ENCODE measurements around the gene NOC4L. TPM values are rescaled to one million over a fixed set of nuclear protein-coding genes. Genes with fewer than 3 reads are reported as not detected.

Gene NOC4L
- total RNA-seq, 1 experiment from 2014 or later: 10.4 TPM

GRCh38 chr12:132137483-132138125, 6.7 kb upstream of the NOC4L start:
- Histone ChIP-seq H3K9me3 (ENCODE audit: low read length) (no peaks in the 10 kb centered on the region), H3K4me1 (ENCODE audit: low read length) (peaks cover 22% of the 10 kb centered on the region), H3K36me3 (ENCODE audit: insufficient read depth, low read length) (0 out of 2 replicates have a peak, but pooled peaks cover 3% of the 10 kb centered on the region), H3K9ac (ENCODE audit: low read length) (peak overlapping the region; percentile 25), H3K27me3 (ENCODE audit: low read length) (no peaks in the 10 kb centered on the region), H4K20me1 (ENCODE audit: insufficient read depth, low read depth, low read length) (peaks cover 10% of the 10 kb centered on the region), H3K9me2 (replicated peaks; ENCODE audit: insufficient read depth, low read length) (no peaks in the 10 kb centered on the region), H3K27ac (ENCODE audit: low read length) (peak overlapping the region; percentile 72), H3K4me3 (ENCODE audit: low read length) (no peak overlapping the region), H3K4me2 (ENCODE audit: low read depth, low read length, poor library complexity, severe bottlenecking) (no peak overlapping the region), H2AFZ (ENCODE audit: low read length) (no peak overlapping the region), H3K79me2 (ENCODE audit: low read length) (peaks cover 18% of the 10 kb centered on the region)
- no peak for DNase-seq

GRCh38 chr12:132138941-132139871, 5.1 kb upstream of the NOC4L start:
- Histone ChIP-seq H3K79me2 (ENCODE audit: low read length) (peaks cover 30% of the 10 kb centered on the region), H2AFZ (ENCODE audit: low read length) (no peak overlapping the region), H3K9ac (ENCODE audit: low read length) (no peak overlapping the region), H3K4me3 (ENCODE audit: low read length) (no peak overlapping the region), H3K27ac (ENCODE audit: low read length) (no peak overlapping the region), H3K4me2 (ENCODE audit: low read depth, low read length, poor library complexity, severe bottlenecking) (no peak overlapping the region), H4K20me1 (ENCODE audit: insufficient read depth, low read depth, low read length) (peaks cover 19% of the 10 kb centered on the region), H3K4me1 (ENCODE audit: low read length) (peaks cover 28% of the 10 kb centered on the region), H3K9me3 (ENCODE audit: low read length) (no peaks in the 10 kb centered on the region), H3K9me2 (replicated peaks; ENCODE audit: insufficient read depth, low read length) (no peaks in the 10 kb centered on the region), H3K36me3 (ENCODE audit: insufficient read depth, low read length) (0 out of 2 replicates have a peak, but pooled peaks cover 3% of the 10 kb centered on the region), H3K27me3 (ENCODE audit: low read length) (no peaks in the 10 kb centered on the region)
- DNase-seq: no peak

GRCh38 chr12:132139912-132140311, 4.3 kb upstream of the NOC4L start:
- Histone ChIP-seq H2AFZ (ENCODE audit: low read length) (no peak overlapping the region), H3K9me2 (replicated peaks; ENCODE audit: insufficient read depth, low read length) (no peaks in the 10 kb centered on the region), H3K4me2 (ENCODE audit: low read depth, low read length, poor library complexity, severe bottlenecking) (no peak overlapping the region), H3K79me2 (ENCODE audit: low read length) (peaks cover 37% of the 10 kb centered on the region), H3K27me3 (ENCODE audit: low read length) (no peaks in the 10 kb centered on the region), H3K9ac (ENCODE audit: low read length) (no peak overlapping the region), H3K4me3 (ENCODE audit: low read length) (no peak overlapping the region), H4K20me1 (ENCODE audit: insufficient read depth, low read depth, low read length) (peaks cover 21% of the 10 kb centered on the region), H3K36me3 (ENCODE audit: insufficient read depth, low read length) (0 out of 2 replicates have a peak, but pooled peaks cover 3% of the 10 kb centered on the region), H3K27ac (ENCODE audit: low read length) (no peak overlapping the region), H3K9me3 (ENCODE audit: low read length) (no peaks in the 10 kb centered on the region), H3K4me1 (ENCODE audit: low read length) (peaks cover 28% of the 10 kb centered on the region)
- no peak for DNase-seq

GRCh38 chr12:132140501-132140900, 3.8 kb upstream of the NOC4L start:
- no peaks in the 10 kb centered on the region for H3K27me3 ChIP-seq (ENCODE audit: low read length)
- H3K36me3 ChIP-seq (ENCODE audit: insufficient read depth, low read length): 0 out of 2 replicates have a peak, but pooled peaks cover 3% of the 10 kb centered on the region
- H3K4me3 ChIP-seq (ENCODE audit: low read length): no peak overlapping the region
- no peaks in the 10 kb centered on the region for H3K9me2 ChIP-seq (replicated peaks; ENCODE audit: insufficient read depth, low read length)
- no peak overlapping the region for H3K27ac ChIP-seq (ENCODE audit: low read length)
- H3K9me3 ChIP-seq (ENCODE audit: low read length): no peaks in the 10 kb centered on the region
- no peak overlapping the region for H2AFZ ChIP-seq (ENCODE audit: low read length)
- no peak overlapping the region for H3K4me2 ChIP-seq (ENCODE audit: low read depth, low read length, poor library complexity, severe bottlenecking)
- H3K79me2 ChIP-seq (ENCODE audit: low read length): peaks cover 42% of the 10 kb centered on the region
- H4K20me1 ChIP-seq (ENCODE audit: insufficient read depth, low read depth, low read length): peaks cover 26% of the 10 kb centered on the region
- DNase-seq: no peak
- no peak overlapping the region for H3K9ac ChIP-seq (ENCODE audit: low read length)
- H3K4me1 ChIP-seq (ENCODE audit: low read length): peaks cover 33% of the 10 kb centered on the region

- no peak overlapping the region for H3K9ac ChIP-seq (ENCODE audit: low read length)
- H3K27ac ChIP-seq (ENCODE audit: low read length): no peak overlapping the region
- peaks cover 6% of the 10 kb centered on the region; the same call in 1 of the 2 replicates for H3K36me3 ChIP-seq (ENCODE audit: insufficient read depth, low read length)
- H3K4me1 ChIP-seq (ENCODE audit: low read length): peaks cover 37% of the 10 kb centered on the region
- no peaks in the 10 kb centered on the region for H3K9me3 ChIP-seq (ENCODE audit: low read length)
- no peaks in the 10 kb centered on the region for H3K9me2 ChIP-seq (replicated peaks; ENCODE audit: insufficient read depth, low read length)
- DNase-seq: no peak
- no peaks in the 10 kb centered on the region for H3K27me3 ChIP-seq (ENCODE audit: low read length)
- H4K20me1 ChIP-seq (ENCODE audit: insufficient read depth, low read depth, low read length): peaks cover 30% of the 10 kb centered on the region
- H3K4me2 ChIP-seq (ENCODE audit: low read depth, low read length, poor library complexity, severe bottlenecking): no peak overlapping the region
- peaks cover 49% of the 10 kb centered on the region for H3K79me2 ChIP-seq (ENCODE audit: low read length)
- H3K4me3 ChIP-seq (ENCODE audit: low read length): no peak overlapping the region
- no peak overlapping the region for H2AFZ ChIP-seq (ENCODE audit: low read length)
These were observed 3.1 kb upstream of the NOC4L start for GRCh38 chr12:132140918-132141841.

- H3K4me1 ChIP-seq (ENCODE audit: low read length): peaks cover 29% of the 10 kb centered on the region
- H3K4me3 ChIP-seq (ENCODE audit: low read length): peak overlapping the region; percentile 84
- no peaks in the 10 kb centered on the region for H3K9me3 ChIP-seq (ENCODE audit: low read length)
- H4K20me1 ChIP-seq (ENCODE audit: insufficient read depth, low read depth, low read length): peaks cover 30% of the 10 kb centered on the region
- no peaks in the 10 kb centered on the region for H3K9me2 ChIP-seq (replicated peaks; ENCODE audit: insufficient read depth, low read length)
- H2AFZ ChIP-seq (ENCODE audit: low read length): no peak overlapping the region
- no peak overlapping the region for H3K27ac ChIP-seq (ENCODE audit: low read length)
- H3K27me3 ChIP-seq (ENCODE audit: low read length): no peaks in the 10 kb centered on the region
- no peak for DNase-seq
- peak overlapping the region; percentile 93 for H3K4me2 ChIP-seq (ENCODE audit: low read depth, low read length, poor library complexity, severe bottlenecking)
- H3K79me2 ChIP-seq (ENCODE audit: low read length): peaks cover 59% of the 10 kb centered on the region
- peak overlapping the region; percentile 92 for H3K9ac ChIP-seq (ENCODE audit: low read length)
- peaks cover 15% of the 10 kb centered on the region; the same call in 1 of the 2 replicates for H3K36me3 ChIP-seq (ENCODE audit: insufficient read depth, low read length)
These were observed 2.1 kb upstream of the NOC4L start for GRCh38 chr12:132141976-132142678.

- Histone ChIP-seq H3K4me2 (ENCODE audit: low read depth, low read length, poor library complexity, severe bottlenecking) (peak overlapping the region; percentile 93), H3K36me3 (ENCODE audit: insufficient read depth, low read length) (peaks cover 15% of the 10 kb centered on the region; the same call in 1 of the 2 replicates), H4K20me1 (ENCODE audit: insufficient read depth, low read depth, low read length) (peaks cover 30% of the 10 kb centered on the region), H3K4me3 (ENCODE audit: low read length) (peak overlapping the region; percentile 84), H3K4me1 (ENCODE audit: low read length) (peaks cover 22% of the 10 kb centered on the region), H3K9me3 (ENCODE audit: low read length) (no peaks in the 10 kb centered on the region), H3K9me2 (replicated peaks; ENCODE audit: insufficient read depth, low read length) (no peaks in the 10 kb centered on the region), H3K9ac (ENCODE audit: low read length) (peak overlapping the region; percentile 92), H2AFZ (ENCODE audit: low read length) (no peak overlapping the region), H3K27me3 (ENCODE audit: low read length) (no peaks in the 10 kb centered on the region), H3K79me2 (ENCODE audit: low read length) (peaks cover 62% of the 10 kb centered on the region), H3K27ac (ENCODE audit: low read length) (peak overlapping the region; percentile 11; the same call in 1 of the 2 replicates)
- no peak for DNase-seq
These were observed 1.4 kb upstream of the NOC4L start for GRCh38 chr12:132142679-132143335.
